Mesothelial cell of epicardium (in vitro differentiated cells): ENCODE results near the gene RYR3. TPM values are rescaled to one million over a fixed set of nuclear protein-coding genes. Genes with fewer than 3 reads are reported as not detected.

ENCODE experiments used
- DNase-seq, 2 experiments: peaks; one replicate each; pipeline ENCODE4 v3.0.0; 2021; ENCODE audit warnings: low spot score in 2 of 2; ENCODE audit not compliant: unreplicated experiment in 2 of 2
- H3K27ac Mint-ChIP-seq: 2 replicates; pipeline ENCODE4 v1.8.0; 2021; ENCODE audit warnings: mixed read lengths
- H3K27me3 Mint-ChIP-seq: 2 replicates; pipeline ENCODE4 v1.8.0; 2021; ENCODE audit warnings: low read depth, mixed read lengths
- H3K36me3 Mint-ChIP-seq: 2 replicates; pipeline ENCODE4 v1.8.0; 2021; ENCODE audit warnings: mixed read lengths
- H3K4me1 Mint-ChIP-seq: 2 replicates; pipeline ENCODE4 v1.8.0; 2021; ENCODE audit warnings: mixed read lengths
- H3K4me3 Mint-ChIP-seq: 2 replicates; pipeline ENCODE4 v1.8.0; 2021; ENCODE audit warnings: mild to moderate bottlenecking, moderate library complexity, mixed read lengths
- H3K9me3 Mint-ChIP-seq: 2 replicates; pipeline ENCODE4 v1.8.0; 2021; ENCODE audit warnings: mixed read lengths
- total RNA-seq: library from RNA; stranded (reverse); gene quantifications from 3 replicates; pipeline ENCODE4 v1.2.1, GENCODE V29; 2021
- TF ChIP-seq, protein P1 (sequence below): fragments of 200-600 bp; sonication (generic); IDR thresholded peaks from one replicate; pipeline ENCODE4 v1.5.0; 2021; ENCODE audit warnings: antibody characterized with exemption; ENCODE audit not compliant: unreplicated experiment

RYR3 gene
- total RNA-seq, 1 donor from 2014 or later: 3.8 TPM

DNA sequence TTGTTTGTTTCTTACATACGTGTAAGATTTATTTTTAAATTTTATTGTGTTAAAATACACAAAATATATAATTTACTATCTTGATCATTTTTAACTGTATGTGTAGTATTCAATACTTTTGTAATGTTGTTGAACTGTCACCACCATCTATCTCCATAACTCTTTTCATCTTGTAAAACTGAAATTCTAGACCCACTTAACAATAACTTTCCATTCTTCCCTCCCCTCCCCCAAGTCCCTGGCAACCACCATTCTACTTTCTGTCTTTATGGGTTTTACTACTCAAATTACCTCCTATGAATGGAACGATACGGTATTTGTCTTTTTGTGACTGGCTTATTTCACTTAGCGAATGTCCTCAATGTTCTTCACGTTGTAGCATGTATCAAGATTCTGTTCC is 395.4 kb downstream of the RYR3 start:
- DNase-seq: no peak
- peaks cover 11% of the 10 kb centered on the region for H3K36me3 Mint-ChIP-seq
- TF ChIP-seq, protein P1, sequence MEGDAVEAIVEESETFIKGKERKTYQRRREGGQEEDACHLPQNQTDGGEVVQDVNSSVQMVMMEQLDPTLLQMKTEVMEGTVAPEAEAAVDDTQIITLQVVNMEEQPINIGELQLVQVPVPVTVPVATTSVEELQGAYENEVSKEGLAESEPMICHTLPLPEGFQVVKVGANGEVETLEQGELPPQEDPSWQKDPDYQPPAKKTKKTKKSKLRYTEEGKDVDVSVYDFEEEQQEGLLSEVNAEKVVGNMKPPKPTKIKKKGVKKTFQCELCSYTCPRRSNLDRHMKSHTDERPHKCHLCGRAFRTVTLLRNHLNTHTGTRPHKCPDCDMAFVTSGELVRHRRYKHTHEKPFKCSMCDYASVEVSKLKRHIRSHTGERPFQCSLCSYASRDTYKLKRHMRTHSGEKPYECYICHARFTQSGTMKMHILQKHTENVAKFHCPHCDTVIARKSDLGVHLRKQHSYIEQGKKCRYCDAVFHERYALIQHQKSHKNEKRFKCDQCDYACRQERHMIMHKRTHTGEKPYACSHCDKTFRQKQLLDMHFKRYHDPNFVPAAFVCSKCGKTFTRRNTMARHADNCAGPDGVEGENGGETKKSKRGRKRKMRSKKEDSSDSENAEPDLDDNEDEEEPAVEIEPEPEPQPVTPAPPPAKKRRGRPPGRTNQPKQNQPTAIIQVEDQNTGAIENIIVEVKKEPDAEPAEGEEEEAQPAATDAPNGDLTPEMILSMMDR: no peak
- no peak overlapping the region for H3K4me3 Mint-ChIP-seq
- peaks cover 3% of the 10 kb centered on the region for H3K4me1 Mint-ChIP-seq
- peaks cover 17% of the 10 kb centered on the region for H3K9me3 Mint-ChIP-seq
- H3K27ac Mint-ChIP-seq: no peak overlapping the region
- H3K27me3 Mint-ChIP-seq: no peaks in the 10 kb centered on the region

DNA sequence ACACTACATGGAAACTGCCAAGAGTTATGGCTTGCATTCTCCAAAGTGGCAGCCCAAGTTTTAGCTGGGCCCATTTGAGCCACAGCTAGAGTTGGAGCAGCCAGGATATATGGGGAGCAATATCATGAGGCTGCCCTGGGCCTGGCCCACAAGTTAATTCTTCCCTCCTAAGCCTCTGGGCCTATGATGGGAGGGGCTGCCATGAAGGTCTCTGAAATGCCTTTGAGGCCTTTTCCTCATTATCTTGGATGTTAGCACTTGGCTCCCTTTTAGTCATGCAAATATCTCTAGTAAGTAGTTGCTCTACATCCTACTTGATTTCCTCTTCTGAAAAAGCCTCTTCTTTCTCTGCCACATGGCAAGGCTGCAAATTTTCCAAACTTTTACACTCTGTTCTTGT is 400.0 kb downstream of the RYR3 start:
- TF ChIP-seq, protein P1: no peak
- DNase-seq: no peak
- Mint-ChIP-seq H3K27ac (no peak overlapping the region), H3K4me1 (peaks cover 3% of the 10 kb centered on the region), H3K9me3 (peaks cover 31% of the 10 kb centered on the region), H3K36me3 (peaks cover 14% of the 10 kb centered on the region), H3K4me3 (no peak overlapping the region), H3K27me3 (no peaks in the 10 kb centered on the region)

DNA sequence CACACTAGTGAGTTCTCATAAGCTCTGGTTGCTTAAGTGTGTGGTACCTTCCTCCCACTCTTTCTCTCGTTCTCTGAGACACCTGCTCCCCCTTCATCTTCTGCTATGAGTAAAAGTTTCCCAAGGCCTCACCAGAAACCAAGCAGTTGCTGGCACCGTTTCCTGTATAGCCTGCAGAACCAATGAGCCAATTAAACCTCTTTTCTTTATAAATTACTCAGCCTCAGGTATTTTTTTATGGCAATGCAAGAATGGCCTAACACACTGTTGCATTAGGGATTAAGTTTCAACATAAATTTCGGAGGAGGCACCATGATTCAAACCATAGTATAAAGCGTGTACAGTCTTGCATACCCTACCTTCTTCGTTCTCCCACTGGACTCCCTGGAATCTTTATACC is 405.3 kb downstream of the RYR3 start:
- TF ChIP-seq, protein P1: no peak
- Mint-ChIP-seq H3K27ac (no peak overlapping the region), H3K4me1 (no peaks in the 10 kb centered on the region), H3K36me3 (peaks cover 3% of the 10 kb centered on the region), H3K27me3 (no peaks in the 10 kb centered on the region), H3K4me3 (no peak overlapping the region), H3K9me3 (peaks cover 25% of the 10 kb centered on the region)
- DNase-seq: no peak

DNA sequence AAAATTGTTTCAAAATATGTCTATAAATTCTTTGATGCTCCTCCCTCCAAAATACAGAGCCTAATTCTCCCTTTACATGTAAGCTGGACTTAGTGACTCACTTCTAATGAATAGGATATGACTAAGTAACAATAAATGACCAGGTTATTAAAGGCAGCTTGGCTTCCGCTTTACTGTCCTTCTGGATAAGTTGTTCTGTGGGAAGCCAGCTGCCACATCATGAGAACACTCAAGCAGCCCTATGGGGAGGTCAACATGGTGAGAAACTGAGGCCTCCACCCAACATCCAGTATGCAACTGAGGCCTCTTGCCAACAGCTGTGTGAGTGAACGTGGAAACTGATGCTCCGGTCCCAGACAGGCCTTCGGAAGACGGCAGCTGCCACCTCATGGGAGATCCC is 410.2 kb downstream of the RYR3 start:
- Mint-ChIP-seq H3K27me3 (no peaks in the 10 kb centered on the region), H3K4me3 (no peak overlapping the region), H3K4me1 (peaks cover 11% of the 10 kb centered on the region), H3K27ac (no peak overlapping the region), H3K9me3 (peaks cover 9% of the 10 kb centered on the region), H3K36me3 (no peaks in the 10 kb centered on the region)
- no peak for DNase-seq
- TF ChIP-seq, protein P1: no peak

DNA sequence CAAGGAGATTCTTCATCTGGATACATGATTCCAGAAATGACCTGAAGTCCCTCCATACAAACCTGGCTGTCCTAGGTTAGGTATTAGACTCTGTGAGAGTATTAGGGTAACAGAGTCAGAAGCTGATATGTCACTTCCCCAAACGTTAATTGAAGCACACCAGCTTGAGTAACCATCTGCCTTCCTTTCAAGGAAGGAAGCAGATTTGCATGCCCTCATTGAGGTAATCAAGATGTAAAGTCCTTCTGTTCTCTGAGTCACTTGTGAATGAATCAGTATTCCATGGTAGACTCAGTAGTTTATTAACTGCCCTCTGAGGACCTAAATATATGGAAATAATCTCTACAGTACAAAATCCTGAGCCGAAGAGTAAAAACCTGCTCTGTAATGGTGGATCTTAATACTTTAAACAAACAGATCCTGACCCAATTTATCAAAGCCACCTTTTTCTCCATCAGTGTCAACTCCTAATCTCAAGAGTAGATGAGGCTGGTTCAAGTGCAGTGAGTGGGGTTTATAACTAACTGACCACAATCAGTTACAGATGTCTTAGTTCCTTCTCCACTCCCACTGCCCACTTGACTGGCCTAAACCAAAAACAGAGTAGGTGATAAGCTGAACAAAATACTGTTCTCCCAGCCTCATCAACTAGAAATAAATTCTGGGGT is 411.4 kb downstream of the RYR3 start:
- no peaks in the 10 kb centered on the region for H3K36me3 Mint-ChIP-seq
- no peak overlapping the region for H3K4me3 Mint-ChIP-seq
- TF ChIP-seq, protein P1: no peak

DNA sequence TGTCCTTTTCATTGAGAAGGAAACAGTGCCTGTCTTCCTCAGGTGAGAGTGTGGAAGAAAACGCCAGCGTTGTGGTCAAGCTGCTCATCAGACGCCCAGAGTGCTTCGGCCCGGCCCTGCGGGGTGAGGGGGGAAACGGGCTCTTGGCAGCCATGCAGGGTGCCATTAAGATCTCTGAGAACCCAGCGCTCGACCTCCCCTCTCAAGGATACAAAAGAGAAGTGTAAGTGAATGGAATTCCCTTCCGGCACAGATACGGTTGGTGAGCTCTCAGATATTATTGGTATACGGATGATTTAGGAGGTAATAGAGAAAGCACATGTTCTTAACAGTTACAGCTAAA is 411.9 kb downstream of the RYR3 start:
- Mint-ChIP-seq H3K4me1 (peaks cover 11% of the 10 kb centered on the region), H3K4me3 (no peak overlapping the region), H3K9me3 (no peaks in the 10 kb centered on the region), H3K27me3 (no peaks in the 10 kb centered on the region), H3K36me3 (no peaks in the 10 kb centered on the region), H3K27ac (no peak overlapping the region)
- DNase-seq: no peak
- TF ChIP-seq, protein P1: no peak

More for the DNA sequence above, 411.4 kb downstream of the RYR3 start:
- DNase-seq: no peak
- Mint-ChIP-seq H3K9me3 (peaks cover 4% of the 10 kb centered on the region), H3K27ac (no peak overlapping the region), H3K4me1 (peaks cover 11% of the 10 kb centered on the region), H3K27me3 (no peaks in the 10 kb centered on the region)
